MM.1S (cell line): ENCODE data around the gene LCN10.

Experiments
- DNase-seq: peaks from one replicate; pipeline ENCODE4 v3.0.0-alpha.2; 2015
- H2AFZ ChIP-seq: fragments of 300-600 bp; sonication (generic); 2 replicates; pipeline ENCODE4 v1.6.0; 2016; ENCODE audit warnings: antibody characterized with exemption, low read length
- H3F3A ChIP-seq: fragments of 300-600 bp; sonication (generic); 2 replicates; pipeline ENCODE4 v1.6.1; 2016; ENCODE audit warnings: mild to moderate bottlenecking, antibody characterized with exemption, low read length, moderate library complexity, mixed read lengths; ENCODE audit not compliant: insufficient read depth
- H3K27ac ChIP-seq: fragments of 300-600 bp; sonication (generic); 2 replicates; pipeline ENCODE4 v1.5.1; 2016; ENCODE audit warnings: mild to moderate bottlenecking, low read length
- H3K27me3 ChIP-seq: fragments of 300-600 bp; sonication (generic); replicated peaks from 2 replicates; pipeline ENCODE4 v1.6.0; 2016; ENCODE audit warnings: low read length; ENCODE audit not compliant: insufficient read depth
- H3K36me3 ChIP-seq: fragments of 300-600 bp; sonication (generic); replicated peaks from 2 replicates; pipeline ENCODE4 v1.6.1; 2016; ENCODE audit warnings: mild to moderate bottlenecking, low read length, mixed read lengths; ENCODE audit not compliant: insufficient read depth
- H3K4me1 ChIP-seq: fragments of 300-600 bp; sonication (generic); 2 replicates; pipeline ENCODE4 v1.6.1; 2016; ENCODE audit warnings: low read length, mixed read lengths
- H3K4me2 ChIP-seq: fragments of 300-600 bp; sonication (generic); 2 replicates; pipeline ENCODE4 v1.6.0; 2016; ENCODE audit warnings: low read depth, low read length
- H3K4me3 ChIP-seq: fragments of 300-600 bp; sonication (generic); 2 replicates; pipeline ENCODE4 v1.5.1; 2016; ENCODE audit warnings: low read length, mixed read lengths
- H3K79me2 ChIP-seq: fragments of 300-600 bp; sonication (generic); 2 replicates; pipeline ENCODE4 v1.6.1; 2016; ENCODE audit warnings: mixed run types, low read length, mixed read lengths
- H3K9ac ChIP-seq: fragments of 300-600 bp; sonication (generic); 2 replicates; pipeline ENCODE4 v1.6.1; 2016; ENCODE audit warnings: low read length, mixed read lengths
- H3K9me2 ChIP-seq: fragments of 300-600 bp; sonication (generic); replicated peaks from 2 replicates; pipeline ENCODE4 v1.6.1; 2016; ENCODE audit warnings: mild to moderate bottlenecking, low read length, mixed read lengths; ENCODE audit not compliant: insufficient read depth
- H3K9me3 ChIP-seq: fragments of 300-600 bp; sonication (generic); replicated peaks from 2 replicates; pipeline ENCODE4 v1.6.1; 2016; ENCODE audit warnings: mild to moderate bottlenecking, low read length, mixed read lengths; ENCODE audit not compliant: insufficient read depth
- H4K20me1 ChIP-seq: fragments of 300-600 bp; sonication (generic); 2 replicates; pipeline ENCODE4 v1.6.1; 2016; ENCODE audit warnings: mild to moderate bottlenecking, low read length, moderate library complexity, mixed read lengths; ENCODE audit not compliant: insufficient read depth
- CTCF ChIP-seq: fragments of 300-600 bp; sonication (generic); IDR thresholded peaks from 2 replicates; pipeline ENCODE4 v1.5.1; 2016; ENCODE audit warnings: antibody characterized with exemption, low read length, mixed read lengths
- EZH2 ChIP-seq: fragments of 300-600 bp; sonication (generic); optimal IDR thresholded peaks from 2 replicates; pipeline ENCODE3; 2017; ENCODE audit warnings: low read depth, mild to moderate bottlenecking, antibody characterized with exemption, low read length, mixed read lengths
- EZH2phosphoT487 ChIP-seq: fragments of 300-600 bp; sonication (generic); IDR thresholded peaks from 2 replicates; pipeline ENCODE4 v1.6.1; 2018; ENCODE audit warnings: antibody characterized with exemption, low read length

The LCN10 gene

DNA sequence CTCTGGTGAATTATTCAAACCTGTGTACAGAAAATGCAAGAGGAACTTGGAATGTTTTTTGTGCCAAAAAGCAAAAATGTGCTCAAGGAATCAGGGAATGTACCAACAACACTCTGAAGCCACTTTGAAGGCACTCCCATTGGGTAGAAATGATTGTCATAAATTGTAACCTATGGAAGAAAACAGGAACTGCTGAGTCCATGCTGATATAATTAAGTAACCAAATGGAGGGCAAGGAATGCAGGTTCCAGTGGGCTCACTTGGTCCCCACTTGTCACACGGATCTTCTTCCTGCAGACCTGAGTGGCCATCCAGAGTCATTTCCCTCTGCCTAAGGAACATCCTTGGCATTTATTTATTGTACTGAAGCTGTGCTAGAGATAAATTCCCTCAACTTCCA, 8.5 kb upstream of the LCN10 start:
- peaks cover 97% of the 10 kb centered on the region for H3K27me3 ChIP-seq
- no peaks in the 10 kb centered on the region for H3K36me3 ChIP-seq
- H3K4me1 ChIP-seq = no peaks in the 10 kb centered on the region
- no peak for TF ChIP-seq CTCF
- DNase-seq = no peak
- no peaks in the 10 kb centered on the region for H3K9me2 ChIP-seq
- no peak overlapping the region for H3K27ac ChIP-seq
- H3K9me3 ChIP-seq = no peaks in the 10 kb centered on the region
- no peak overlapping the region for H2AFZ ChIP-seq
- no peaks in the 10 kb centered on the region for H4K20me1 ChIP-seq
- no peak overlapping the region for H3K4me2 ChIP-seq
- no peaks in the 10 kb centered on the region for H3K79me2 ChIP-seq
- H3K4me3 ChIP-seq = no peak overlapping the region
- no peak overlapping the region for H3K9ac ChIP-seq
- H3F3A ChIP-seq = no peaks in the 10 kb centered on the region

DNA sequence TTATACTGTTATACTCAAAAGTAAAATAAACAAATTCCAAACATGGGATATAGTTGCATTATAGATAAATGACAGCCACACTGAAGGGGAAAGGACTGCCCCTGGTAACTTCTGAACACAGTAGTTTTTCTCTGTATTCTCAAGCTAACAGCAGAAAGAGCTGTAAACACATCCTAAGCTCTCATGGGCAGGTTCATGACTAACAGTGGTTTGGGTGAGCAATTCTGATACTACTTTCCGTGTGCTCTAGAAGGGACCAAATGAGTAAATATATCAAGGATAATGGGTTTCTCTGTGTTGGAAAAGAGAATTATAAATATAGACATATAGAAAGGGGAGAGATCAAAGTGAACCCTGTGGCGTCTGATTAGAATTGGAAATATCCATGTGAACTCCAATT, 7.8 kb upstream of the LCN10 start:
- H3K4me2 ChIP-seq = no peak overlapping the region
- H3K9me3 ChIP-seq = no peaks in the 10 kb centered on the region
- H3K4me1 ChIP-seq = no peaks in the 10 kb centered on the region
- H2AFZ ChIP-seq = no peak overlapping the region
- H3F3A ChIP-seq = no peaks in the 10 kb centered on the region
- H3K9me2 ChIP-seq = no peaks in the 10 kb centered on the region
- no peak overlapping the region for H3K9ac ChIP-seq
- no peaks in the 10 kb centered on the region for H3K36me3 ChIP-seq
- H3K4me3 ChIP-seq = no peak overlapping the region
- no peaks in the 10 kb centered on the region for H3K79me2 ChIP-seq
- no peak for DNase-seq
- no peaks in the 10 kb centered on the region for H4K20me1 ChIP-seq
- H3K27me3 ChIP-seq = peaks cover 96% of the 10 kb centered on the region
- H3K27ac ChIP-seq = no peak overlapping the region
- TF ChIP-seq EZH2phosphoT487 (no peak), CTCF (no peak), EZH2 (no peak)

DNA sequence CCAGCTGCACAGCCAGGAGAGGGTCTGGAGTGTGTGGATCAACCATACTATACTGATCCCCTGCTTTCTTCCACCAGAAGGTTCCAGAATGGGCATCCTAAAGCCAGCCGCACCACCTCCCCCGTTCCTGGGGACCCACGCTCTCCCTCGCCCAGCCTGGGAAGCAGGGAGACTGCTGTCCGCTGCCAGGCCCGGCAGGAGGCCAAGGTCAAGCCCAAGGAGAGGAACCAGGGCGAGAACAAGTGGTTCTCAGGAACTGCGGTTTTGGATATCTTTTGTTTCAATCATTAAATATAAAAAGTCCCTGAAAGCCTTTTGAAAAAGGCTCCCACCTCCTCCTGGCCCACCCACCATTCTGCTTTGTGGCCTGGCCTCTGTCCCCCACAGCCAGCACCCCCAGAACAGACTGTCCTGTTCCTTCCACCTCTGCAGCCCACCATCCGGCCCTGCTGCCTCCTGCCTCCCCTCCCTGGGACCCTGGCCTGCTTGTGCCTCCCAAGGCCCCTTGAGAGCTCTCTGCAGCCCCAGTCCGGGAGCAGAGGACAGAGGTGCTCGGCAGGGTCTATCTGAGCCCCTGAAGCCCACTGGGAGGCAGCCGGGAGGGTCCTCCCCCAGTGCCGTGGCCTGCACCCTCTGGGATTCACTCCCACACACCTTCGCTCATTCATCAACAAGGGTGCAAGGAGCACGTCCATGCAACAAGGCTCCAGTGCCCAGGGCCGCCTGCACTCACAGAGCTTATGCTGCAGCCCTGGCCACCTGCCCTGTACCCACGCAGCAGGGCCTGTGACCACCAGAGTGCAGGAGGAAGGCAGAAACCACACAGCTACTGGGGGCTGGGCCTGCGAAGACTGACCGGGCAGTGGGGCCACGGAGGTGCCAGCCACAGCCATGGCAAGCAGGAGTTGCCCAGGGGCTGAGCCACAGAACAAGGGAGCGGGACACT, 6.2 kb upstream of the LCN10 start:
- Histone ChIP-seq H3K36me3 (no peaks in the 10 kb centered on the region), H4K20me1 (no peaks in the 10 kb centered on the region), H3K4me1 (no peaks in the 10 kb centered on the region), H3K9me2 (no peaks in the 10 kb centered on the region), H3K79me2 (no peaks in the 10 kb centered on the region), H3K4me2 (no peak overlapping the region), H3K27me3 (peaks cover 96% of the 10 kb centered on the region), H3K9ac (no peak overlapping the region), H3K9me3 (no peaks in the 10 kb centered on the region), H3F3A (no peaks in the 10 kb centered on the region), H2AFZ (no peak overlapping the region), H3K27ac (no peak overlapping the region), H3K4me3 (no peak overlapping the region)
- no peak for TF ChIP-seq CTCF
- TF ChIP-seq EZH2 = no peak
- no peak for TF ChIP-seq EZH2phosphoT487
- DNase-seq = no peak
